Measurements from ENCODE around the gene ATL2. TPM values are rescaled to one million over a fixed set of nuclear protein-coding genes. Genes with fewer than 3 reads are reported as not detected.
"Not testable (repeated sequence)": the region's sequence is repeated elsewhere in the genome, so short reads cannot be mapped to it uniquely, and the experiment has no call there.

The ATL2 gene
- total RNA-seq, 2 experiments from 2014 or later = 52.8 to 54.5 TPM

GRCh38 chr2:38390947-38391346 is 13.9 kb upstream of the ATL2 start:
- POLR2A ChIA-PET = interaction anchor here (1.3 kb wide), 1 partner anchor 15 kb away, joined by 5 read pairs; no protein-coding TSS in a partner anchor
- Mint-ChIP-seq H3K27me3 (peaks cover 5% of the 10 kb centered on the region), H3K9me3 (no peaks in the 10 kb centered on the region), H3K27ac (no peak overlapping the region), H3K4me1 (ENCODE audit: low read depth) (peaks cover 28% of the 10 kb centered on the region), H3K36me3 (ENCODE audit: low read depth) (no peaks in the 10 kb centered on the region), H3K4me3 (no peak overlapping the region)
- CTCF ChIA-PET = interaction anchor here (1.0 to 1.7 kb wide), 2 partner anchors 15 to 117 kb away, joined by 3 to 6 read pairs; no protein-coding TSS in a partner anchor
- DNase-seq = no peak
- TF ChIP-seq CTCF (IDR thresholded peaks at IDR 0.05) = no peak
- intact Hi-C loops (cut with micrococcal nuclease) = no loop called here
- no peak for ATAC-seq

- Mint-ChIP-seq H3K27me3 (peaks cover 5% of the 10 kb centered on the region), H3K4me3 (no peak overlapping the region), H3K27ac (no peak overlapping the region), H3K36me3 (ENCODE audit: low read depth) (no peaks in the 10 kb centered on the region), H3K4me1 (ENCODE audit: low read depth) (peaks cover 16% of the 10 kb centered on the region), H3K9me3 (no peaks in the 10 kb centered on the region)
- ATAC-seq (peak; percentile 49), DNase-seq (no peak)
- POLR2A ChIA-PET = no interaction called here
- CTCF ChIA-PET = interaction anchor here (2.8 kb wide), 1 partner anchor 11 kb away, joined by 8 read pairs; the partner anchor contains the start of gene ATL2
- TF ChIP-seq CTCF (IDR thresholded peaks at IDR 0.05) = no peak
- intact Hi-C loops (cut with micrococcal nuclease) = no loop called here
These were observed 10.8 kb upstream of the ATL2 start for GRCh38 chr2:38387887-38388286.

GRCh38 chr2:38386821-38387220 is 9.7 kb upstream of the ATL2 start:
- H3K4me1 Mint-ChIP-seq (ENCODE audit: low read depth) = peaks cover 16% of the 10 kb centered on the region
- no peaks in the 10 kb centered on the region for H3K9me3 Mint-ChIP-seq
- ATAC-seq (no peak), DNase-seq (no peak)
- no peak overlapping the region for H3K27ac Mint-ChIP-seq
- intact Hi-C loops (cut with micrococcal nuclease) = no loop called here
- no peaks in the 10 kb centered on the region for H3K36me3 Mint-ChIP-seq (ENCODE audit: low read depth)
- TF ChIP-seq CTCF (IDR thresholded peaks at IDR 0.05) = no peak
- CTCF ChIA-PET = interaction anchor here (2.8 kb wide), 1 partner anchor 10 kb away, joined by 8 read pairs; the partner anchor contains the start of gene ATL2
- POLR2A ChIA-PET = no interaction called here
- no peak overlapping the region for H3K4me3 Mint-ChIP-seq
- peaks cover 5% of the 10 kb centered on the region for H3K27me3 Mint-ChIP-seq

GRCh38 chr2:38386377-38386776 is 9.3 kb upstream of the ATL2 start:
- ChIA-PET POLR2A (no interaction called here), CTCF (interaction anchor here (2.8 kb wide), 1 partner anchor 9 kb away, joined by 8 read pairs; the partner anchor contains the start of gene ATL2)
- ATAC-seq (no peak), DNase-seq (no peak)
- no peak overlapping the region for H3K27ac Mint-ChIP-seq
- no peaks in the 10 kb centered on the region for H3K36me3 Mint-ChIP-seq (ENCODE audit: low read depth)
- TF ChIP-seq CTCF (IDR thresholded peaks at IDR 0.05) = no peak
- H3K9me3 Mint-ChIP-seq = no peaks in the 10 kb centered on the region
- peaks cover 3% of the 10 kb centered on the region for H3K27me3 Mint-ChIP-seq
- intact Hi-C loops (cut with micrococcal nuclease) = no loop called here
- H3K4me1 Mint-ChIP-seq (ENCODE audit: low read depth) = peaks cover 18% of the 10 kb centered on the region
- H3K4me3 Mint-ChIP-seq = no peak overlapping the region

- H3K9me3 Mint-ChIP-seq = no peaks in the 10 kb centered on the region
- H3K27ac Mint-ChIP-seq = no peak overlapping the region
- no peak for TF ChIP-seq CTCF (IDR thresholded peaks at IDR 0.05)
- peaks cover 30% of the 10 kb centered on the region for H3K4me1 Mint-ChIP-seq (ENCODE audit: low read depth)
- intact Hi-C loops (cut with micrococcal nuclease) = no loop called here
- ATAC-seq (no peak), DNase-seq (no peak)
- H3K36me3 Mint-ChIP-seq (ENCODE audit: low read depth) = no peaks in the 10 kb centered on the region
- H3K4me3 Mint-ChIP-seq = no peak overlapping the region
- CTCF ChIA-PET = no interaction called here
- no peaks in the 10 kb centered on the region for H3K27me3 Mint-ChIP-seq
- POLR2A ChIA-PET = no interaction called here
These were observed 7.3 kb upstream of the ATL2 start for GRCh38 chr2:38384338-38384737.

- DNase-seq; H3K27me3 Mint-ChIP-seq; H3K36me3 Mint-ChIP-seq (ENCODE audit: low read depth); H3K9me3 Mint-ChIP-seq; H3K4me3 Mint-ChIP-seq; H3K27ac Mint-ChIP-seq; intact Hi-C loops (cut with micrococcal nuclease); POLR2A ChIA-PET; ATAC-seq: not testable (repeated sequence)
- CTCF ChIA-PET = interaction anchor here (0.7 to 1.3 kb wide), 2 partner anchors 30 to 124 kb away, joined by 3 read pairs; no protein-coding TSS in a partner anchor
- peaks cover 29% of the 10 kb centered on the region for H3K4me1 Mint-ChIP-seq (ENCODE audit: low read depth)
These were observed 6.7 kb upstream of the ATL2 start for GRCh38 chr2:38383741-38384140.
